Heart left ventricle (tissue), 13 donors: ENCODE measurements around the gene TAF5.

Experiments
- POLR2A ChIP-seq, 2 donors: fragments of 450-650 bp; IDR thresholded peaks; one replicate each; pipeline ENCODE4 v1.6.1; 2017; ENCODE audit warnings: antibody characterized with exemption in 2 of 2, mild to moderate bottlenecking in 2 of 2, moderate library complexity in 2 of 2
- TF ChIP-seq, protein P1 (sequence below), 12 donors: fragments of 200-600 bp; sonication (generic) in 4 of 12; IDR thresholded peaks; one replicate each; pipeline versions ENCODE4 v1.5.0 to v1.8.0; 2018 to 2022; ENCODE audit warnings: antibody characterized with exemption in 12 of 12, mild to moderate bottlenecking in 5 of 12
- donor health status: ischemic (EF 13 %, LVEDD 7.1; RV severe dilation, severe dysfunction).
- donor health status: DM: no; HTN: yes; CAD: no.
- donor health status: DM: no; HTN: no; CAD: no.
- donor health status: ischemic (EF 25% LVEDD 6.9; RV normal size, moderate dysfunction).
- donor health status: ischemic (EF 25% LVEDD 5.7; RV mildly dilated, moderate dysfunction).
- donor health status: ischemic (EF 35%, LVEDD 5.7; RV mildly dilated, moderate dysfunction).
- donor health status: nonischemic (EF 11% LVEDD 7.7; RV severe dilation, severe dysfunction).
- donor health status: DM: yes; HTN: yes; CAD: no.
- donor health status: PGD.
- donor health status: ischemic (EF 29% LVEDD 5.4; RV normal size, mild dysfunction).
- donor health status: nonischemic (EF 23%, LVEDD 6.1; RV moderate dilation, normal function).

DNA sequence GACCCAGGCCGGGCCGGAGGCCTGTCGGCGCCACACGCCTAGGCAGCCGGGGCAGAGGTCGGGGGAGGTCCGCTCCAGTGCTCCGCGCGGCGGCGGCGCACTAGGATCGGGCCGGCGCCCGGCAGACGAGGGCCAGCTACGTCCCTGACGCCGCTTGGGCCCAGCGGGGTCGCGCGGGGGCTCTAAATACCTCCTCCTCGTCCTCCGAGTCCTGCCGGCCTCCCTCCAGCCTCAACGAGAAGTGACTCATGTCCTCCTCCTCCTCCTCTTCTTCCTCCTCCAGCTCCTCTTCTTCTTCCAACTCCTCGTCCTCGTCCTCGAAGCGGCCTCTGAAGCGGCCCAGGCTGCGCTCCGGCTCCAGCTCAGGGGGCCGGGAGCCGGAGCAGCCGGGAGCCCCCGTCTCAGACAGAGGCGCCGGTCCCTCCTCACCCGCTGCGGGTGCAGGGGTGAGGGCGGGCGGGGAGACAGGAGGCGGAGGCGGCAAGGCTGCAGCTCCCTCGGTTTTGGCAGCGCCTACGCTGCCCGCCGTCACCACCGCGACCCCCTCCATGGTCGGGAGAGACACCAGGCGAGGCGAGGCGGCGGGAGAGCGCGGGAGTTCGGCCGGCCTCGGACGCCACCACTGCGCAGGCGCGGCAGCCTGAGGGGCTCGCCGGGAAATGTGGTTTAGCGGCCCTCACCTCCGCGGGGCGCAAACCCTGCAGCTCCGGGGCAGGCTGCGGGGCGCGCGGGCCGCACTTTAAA, 17.1 kb upstream of the TAF5 start, which contains the start of gene PCGF6:
- TF ChIP-seq, protein P1, sequence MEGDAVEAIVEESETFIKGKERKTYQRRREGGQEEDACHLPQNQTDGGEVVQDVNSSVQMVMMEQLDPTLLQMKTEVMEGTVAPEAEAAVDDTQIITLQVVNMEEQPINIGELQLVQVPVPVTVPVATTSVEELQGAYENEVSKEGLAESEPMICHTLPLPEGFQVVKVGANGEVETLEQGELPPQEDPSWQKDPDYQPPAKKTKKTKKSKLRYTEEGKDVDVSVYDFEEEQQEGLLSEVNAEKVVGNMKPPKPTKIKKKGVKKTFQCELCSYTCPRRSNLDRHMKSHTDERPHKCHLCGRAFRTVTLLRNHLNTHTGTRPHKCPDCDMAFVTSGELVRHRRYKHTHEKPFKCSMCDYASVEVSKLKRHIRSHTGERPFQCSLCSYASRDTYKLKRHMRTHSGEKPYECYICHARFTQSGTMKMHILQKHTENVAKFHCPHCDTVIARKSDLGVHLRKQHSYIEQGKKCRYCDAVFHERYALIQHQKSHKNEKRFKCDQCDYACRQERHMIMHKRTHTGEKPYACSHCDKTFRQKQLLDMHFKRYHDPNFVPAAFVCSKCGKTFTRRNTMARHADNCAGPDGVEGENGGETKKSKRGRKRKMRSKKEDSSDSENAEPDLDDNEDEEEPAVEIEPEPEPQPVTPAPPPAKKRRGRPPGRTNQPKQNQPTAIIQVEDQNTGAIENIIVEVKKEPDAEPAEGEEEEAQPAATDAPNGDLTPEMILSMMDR (IDR thresholded peaks at IDR 0.05), result peak in 4 of 12 donors; percentile 10 to 39 (median 23)
- TF ChIP-seq POLR2A (IDR thresholded peaks at IDR 0.05), result peak in 1 of 2 donors; percentile 25
